Activated naive CD4-positive, alpha-beta T cell treated with anti-CD3 and anti-CD28 coated beads, Interleukin-2, amount 50 U/mL, for 16 hours (primary cell): ENCODE data around the gene TSKU.

Experiments
- DNase-seq: peaks from one replicate; pipeline ENCODE4 v3.0.0-alpha.2; 2020

Gene TSKU

GRCh38 chr11:76752321-76753143, 30.6 kb upstream of the TSKU start:
- no peak for DNase-seq

GRCh38 chr11:76753449-76753848, 29.7 kb upstream of the TSKU start:
- no peak for DNase-seq

- no peak for DNase-seq
Measured at GRCh38 chr11:76753950-76754349, 29.2 kb upstream of the TSKU start.

GRCh38 chr11:76756341-76756741, 26.8 kb upstream of the TSKU start:
- no peak for DNase-seq

- no peak for DNase-seq
Measured at GRCh38 chr11:76758311-76758710, 24.8 kb upstream of the TSKU start.

GRCh38 chr11:76759092-76759491, 24.1 kb upstream of the TSKU start:
- DNase-seq = no peak

GRCh38 chr11:76759517-76759916, 23.6 kb upstream of the TSKU start:
- DNase-seq = no peak

- DNase-seq = no peak
Measured at GRCh38 chr11:76760236-76760635, 22.9 kb upstream of the TSKU start.

GRCh38 chr11:76761718-76762355, 21.3 kb upstream of the TSKU start:
- no peak for DNase-seq

GRCh38 chr11:76762356-76762752, 20.8 kb upstream of the TSKU start:
- no peak for DNase-seq

- DNase-seq = no peak
Measured at GRCh38 chr11:76762867-76763572, 20.1 kb upstream of the TSKU start.

- DNase-seq = no peak
Measured at GRCh38 chr11:76763573-76764346, 19.4 kb upstream of the TSKU start.

GRCh38 chr11:76764941-76765665, 18.1 kb upstream of the TSKU start:
- DNase-seq = no peak

- no peak for DNase-seq
Measured at GRCh38 chr11:76765863-76766350, 17.2 kb upstream of the TSKU start.

- DNase-seq = no peak
Measured at GRCh38 chr11:76766521-76766920, 16.6 kb upstream of the TSKU start.

- DNase-seq = no peak
Measured at GRCh38 chr11:76767659-76768058, 15.5 kb upstream of the TSKU start.

GRCh38 chr11:76768088-76768908, 14.9 kb upstream of the TSKU start:
- no peak for DNase-seq

- no peak for DNase-seq
Measured at GRCh38 chr11:76768909-76769560, 14.1 kb upstream of the TSKU start.

- no peak for DNase-seq
Measured at GRCh38 chr11:76769645-76770586, 13.2 kb upstream of the TSKU start.
